NCI-H2227 (cell line): ENCODE measurements around the gene RGS6.

Source experiments
- DNase-seq: peaks from one replicate; lab custom pipeline; 2025; ENCODE audit not compliant: unreplicated experiment; lab: John Stamatoyannopoulos, UW

RGS6 gene

DNA sequence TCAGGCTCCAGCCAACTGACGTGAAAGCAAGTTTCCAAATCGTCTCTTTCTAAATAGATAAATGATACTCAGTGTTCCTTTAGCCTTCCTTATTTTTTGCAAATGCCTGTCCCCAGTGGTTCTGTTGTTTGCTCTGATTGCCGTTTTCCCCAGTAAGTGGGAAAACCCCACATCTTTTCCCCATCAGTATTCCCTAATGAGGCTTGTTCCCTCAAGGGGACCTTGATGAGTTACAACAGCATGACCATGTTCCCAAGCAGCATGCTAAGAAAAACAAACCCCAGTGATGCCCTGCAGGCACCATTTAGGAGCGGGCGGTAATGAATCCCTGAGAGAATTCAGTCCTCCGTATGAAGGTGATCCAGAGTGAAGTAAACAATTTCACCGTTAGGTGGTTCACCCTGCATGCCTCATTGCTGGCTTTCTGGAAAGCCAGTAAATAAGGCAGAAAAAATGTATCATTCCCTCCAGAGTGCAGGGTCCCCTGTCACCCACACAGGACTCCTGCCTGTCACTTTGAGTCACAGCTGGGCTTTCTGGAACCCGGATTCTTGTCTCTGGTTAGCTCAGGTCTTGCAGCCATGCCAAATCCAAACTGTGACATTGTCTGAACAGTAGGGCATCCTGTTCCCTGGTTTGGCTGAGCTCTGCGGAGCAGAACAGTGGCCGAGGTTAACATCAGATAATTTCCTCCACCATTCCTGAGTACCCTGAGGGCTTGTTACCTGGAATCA lies 222.6 kb downstream of the RGS6 start:
- no peak for DNase-seq

DNA sequence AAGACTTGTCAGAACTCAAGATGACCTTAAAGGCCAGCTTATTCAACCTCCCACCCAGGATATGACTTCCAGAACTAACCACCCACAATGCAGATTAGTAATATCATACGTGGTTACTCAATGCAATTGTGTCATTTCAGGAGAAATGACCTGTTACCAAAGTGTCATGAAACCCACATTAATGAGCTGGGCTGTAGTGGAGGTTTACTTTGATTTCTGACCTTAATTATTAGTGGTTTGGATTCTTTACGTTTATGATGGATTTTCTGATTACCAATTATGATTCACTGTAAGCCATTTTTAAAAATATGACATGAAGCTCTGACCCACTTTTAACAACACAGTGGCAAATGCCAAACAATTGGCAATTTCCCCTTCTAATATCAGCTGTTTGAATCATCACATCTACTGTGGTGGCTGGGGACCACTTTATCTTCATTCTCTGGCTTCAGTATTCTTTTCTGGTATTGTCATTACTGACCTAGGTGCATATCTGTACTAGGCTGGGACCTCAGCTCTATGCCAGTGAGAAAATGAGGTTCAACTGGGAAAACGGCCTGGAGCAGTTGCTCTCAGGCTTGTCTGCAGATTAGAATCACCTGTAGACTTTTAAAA lies 223.3 kb downstream of the RGS6 start:
- no peak for DNase-seq

DNA sequence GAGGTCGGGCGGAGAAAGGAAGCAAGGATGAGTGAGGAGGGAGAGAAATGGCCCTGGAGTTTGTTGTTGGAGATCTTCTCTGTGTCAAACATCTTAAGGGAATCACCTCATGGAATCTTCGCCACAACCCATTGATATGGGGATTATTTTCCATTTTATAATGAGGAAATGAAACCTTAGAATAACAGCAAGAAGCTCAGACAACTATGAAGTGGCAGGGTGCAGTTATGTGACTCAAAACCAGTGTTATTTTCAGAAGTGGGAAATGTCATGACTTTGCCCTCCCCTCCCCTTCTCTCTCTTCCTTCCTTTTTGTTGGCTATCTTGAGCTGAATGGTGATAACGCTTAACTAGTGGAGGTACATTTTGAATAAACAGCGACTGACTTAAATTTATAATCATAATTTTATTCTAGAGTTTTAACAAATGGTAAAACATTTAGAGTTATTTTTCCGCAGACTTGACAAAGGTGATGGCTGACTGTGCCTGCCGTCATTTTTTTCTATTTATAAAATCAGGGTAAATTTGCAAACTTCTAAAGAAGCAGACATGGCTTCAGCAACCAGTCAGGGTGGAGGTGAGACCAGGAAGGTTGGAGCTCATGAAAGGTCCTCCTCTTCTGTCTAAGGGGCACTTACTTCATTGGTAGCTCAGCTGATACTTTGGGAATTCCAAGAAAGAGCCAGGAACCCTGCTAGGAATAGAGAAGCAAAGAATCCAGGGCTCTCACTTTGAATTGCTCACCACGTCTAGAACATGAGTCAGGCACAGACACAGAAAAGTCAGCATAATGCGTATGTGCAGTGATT lies 232.4 kb downstream of the RGS6 start:
- no peak for DNase-seq

DNA sequence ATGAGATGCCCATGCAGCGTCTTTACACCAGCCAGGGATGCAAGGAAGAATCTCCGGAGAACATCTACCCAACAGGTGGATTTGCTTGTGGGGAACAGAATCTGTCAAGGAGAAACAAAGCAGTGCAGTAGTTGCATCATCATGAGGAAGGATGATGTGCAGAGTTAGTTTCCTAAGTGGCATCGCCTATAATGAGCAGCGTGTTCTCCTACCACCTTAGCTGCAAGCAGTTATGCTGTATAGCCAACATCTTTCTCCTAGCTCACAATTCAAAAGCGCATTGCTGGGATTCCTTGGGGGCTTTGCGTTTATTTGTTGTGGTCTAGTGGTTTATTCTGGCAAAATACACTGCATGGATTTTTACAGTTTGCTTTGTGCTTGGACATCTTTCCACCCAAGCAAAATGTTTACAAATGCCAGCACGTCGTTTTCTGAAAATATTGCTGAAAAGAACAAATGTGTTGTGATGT lies 233.0 kb downstream of the RGS6 start:
- DNase-seq, result no peak

DNA sequence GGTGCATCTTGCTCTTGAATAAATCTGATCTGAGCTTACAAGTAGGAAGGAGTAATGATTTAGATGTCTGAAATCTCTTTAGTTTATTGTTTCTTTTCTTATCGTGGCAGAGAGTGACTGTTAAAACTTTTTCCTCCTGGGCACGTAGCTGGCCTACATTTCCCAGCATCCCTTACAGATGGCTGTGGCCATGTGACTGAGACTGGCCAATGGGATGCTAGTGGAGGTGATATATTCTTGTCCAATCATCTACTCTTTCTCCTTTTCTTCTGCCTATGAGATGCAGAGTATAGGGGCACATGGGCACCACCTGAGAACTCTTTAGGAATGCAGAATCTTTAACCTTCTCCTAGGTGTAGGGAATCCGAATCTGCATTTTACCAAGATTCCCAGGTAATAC lies 237.3 kb downstream of the RGS6 start:
- no peak for DNase-seq

DNA sequence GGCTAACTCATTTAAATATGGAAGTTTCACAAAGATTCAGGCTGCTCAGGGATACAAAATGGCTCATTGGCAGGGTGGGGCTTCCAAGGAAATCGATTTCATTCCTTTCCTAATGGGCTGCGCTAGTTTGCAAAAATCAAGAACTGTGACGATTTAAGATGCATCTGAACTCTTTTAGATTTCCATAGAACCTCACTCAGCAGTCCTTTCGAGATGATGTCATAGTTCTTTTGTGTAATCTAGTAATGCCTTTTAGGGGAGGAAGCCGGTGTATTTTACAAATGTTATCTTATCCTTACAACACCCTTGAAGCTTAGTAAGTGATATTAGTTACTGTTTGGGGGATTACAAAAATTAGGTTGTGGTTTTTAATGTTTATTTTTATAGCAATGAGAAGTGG lies 239.8 kb downstream of the RGS6 start:
- DNase-seq, result no peak

DNA sequence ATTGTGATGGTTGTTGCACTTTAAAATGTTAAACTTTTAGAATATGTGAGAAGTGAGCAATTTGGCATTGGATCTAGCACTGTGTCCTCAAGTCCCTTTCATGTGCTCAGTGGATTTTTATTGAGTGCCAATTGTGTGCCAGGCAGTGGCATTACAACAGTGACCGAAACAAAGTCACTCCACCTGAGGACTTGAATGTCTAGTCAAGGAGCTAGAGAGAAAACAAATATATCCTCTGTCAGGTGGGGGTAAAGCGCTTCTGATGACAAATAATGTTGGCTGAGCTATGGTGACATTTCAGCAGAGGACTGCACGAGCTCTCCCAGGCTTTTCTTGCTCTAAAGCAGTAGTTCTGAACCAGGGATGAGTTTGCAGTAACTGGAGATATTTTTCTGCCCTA lies 240.4 kb downstream of the RGS6 start:
- no peak for DNase-seq

DNA sequence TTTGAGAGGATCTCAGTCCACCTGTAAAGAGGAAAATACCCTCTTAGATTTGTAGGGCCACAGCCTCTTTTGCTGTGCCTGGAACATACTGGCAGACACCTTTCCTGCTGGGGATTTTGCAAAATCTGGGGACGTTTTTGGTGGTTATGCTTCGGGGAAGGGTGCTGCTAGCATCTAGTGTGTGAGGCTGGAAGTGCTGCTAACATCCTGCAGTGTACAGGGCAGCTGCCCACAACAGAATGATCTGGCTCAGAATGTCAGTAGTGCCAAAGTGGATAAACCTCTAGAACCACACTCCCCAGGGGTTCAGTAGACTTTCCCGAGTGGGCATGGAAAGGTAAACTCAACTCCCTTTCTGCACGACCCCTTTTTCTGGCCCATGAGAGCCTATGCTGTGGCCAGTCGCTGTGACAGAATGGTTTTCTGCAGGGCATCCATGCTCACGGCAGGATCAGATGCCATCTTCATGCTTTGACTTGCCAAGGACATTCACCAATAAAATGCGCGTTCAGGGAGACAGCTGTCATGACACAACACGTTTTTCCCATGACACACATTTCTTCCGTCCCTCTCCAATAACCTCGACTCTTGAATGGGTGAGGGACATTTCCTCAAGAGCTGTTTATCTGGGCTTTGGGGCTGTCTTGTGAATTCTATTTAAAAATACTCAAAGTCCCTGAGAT lies 240.9 kb downstream of the RGS6 start:
- DNase-seq, result no peak

DNA sequence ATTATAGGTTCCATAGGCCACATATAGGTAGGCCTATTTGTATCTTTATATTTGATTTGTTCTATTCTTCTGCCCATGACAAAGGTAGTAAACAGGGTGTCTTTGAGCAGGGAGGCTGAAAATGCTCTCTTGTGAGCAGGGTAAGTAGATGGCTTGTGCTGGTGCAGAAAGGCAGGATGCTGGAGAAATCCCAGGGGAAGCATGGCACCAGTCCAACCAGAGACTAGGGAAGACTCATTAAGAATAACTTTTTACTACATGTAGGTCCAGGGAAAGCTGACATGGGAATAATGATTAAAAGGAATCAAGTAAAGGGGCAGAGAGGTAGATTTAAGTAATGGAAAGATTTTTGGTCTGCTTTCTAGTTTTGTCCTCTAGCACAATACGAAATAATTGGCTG lies 245.0 kb downstream of the RGS6 start:
- DNase-seq, result no peak

DNA sequence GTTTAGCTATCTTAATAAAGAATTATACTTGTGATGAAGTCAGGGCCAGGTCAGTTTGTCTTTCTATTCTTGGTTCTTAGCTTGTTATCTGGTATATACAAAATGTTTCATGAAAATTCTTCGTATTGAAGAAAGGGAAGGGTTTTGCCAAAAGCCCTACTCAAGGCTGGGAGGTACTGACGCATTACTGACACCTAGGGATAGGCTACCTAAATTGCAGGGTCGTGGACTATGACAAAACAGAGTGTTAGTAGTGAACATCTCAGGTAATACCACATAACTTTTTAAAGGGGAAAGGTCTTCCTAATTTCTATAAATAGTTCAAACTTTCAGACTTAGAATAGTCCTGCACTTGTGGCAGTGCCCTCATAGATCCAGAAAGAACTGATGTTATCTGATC lies 246.3 kb downstream of the RGS6 start:
- no peak for DNase-seq

DNA sequence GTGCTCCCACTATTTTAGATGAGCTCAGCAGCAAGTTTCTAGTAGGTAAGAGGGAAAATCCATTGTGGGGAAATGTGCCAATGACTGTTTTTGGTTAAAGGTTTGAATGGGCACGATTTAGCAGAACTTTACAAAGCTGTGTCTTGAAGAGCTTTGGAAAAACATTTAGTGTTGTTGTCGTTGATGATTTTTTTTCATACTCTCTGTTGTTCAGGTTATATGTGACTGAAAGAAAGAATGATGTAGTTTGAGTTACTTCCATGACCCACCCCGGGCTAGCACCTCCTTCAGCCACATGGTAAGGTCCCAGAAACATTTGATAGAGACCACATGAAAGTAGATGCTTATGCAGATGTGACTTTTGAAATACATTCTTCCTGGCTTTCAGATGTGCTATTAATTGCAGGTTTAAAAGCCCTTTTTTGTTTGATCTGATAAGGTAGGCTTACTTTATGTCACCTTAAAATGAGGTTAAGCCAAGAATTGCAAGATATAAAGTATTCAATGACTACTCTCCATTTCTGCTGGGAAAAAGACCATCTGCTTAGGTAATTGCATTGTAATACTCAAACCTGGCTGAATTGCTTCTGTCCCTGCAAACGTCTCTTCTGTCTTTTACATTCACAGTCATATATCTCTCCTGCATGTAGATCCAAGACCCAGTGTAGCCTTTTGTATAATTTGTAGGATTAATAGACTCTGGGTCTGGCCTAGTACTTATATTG lies 250.6 kb downstream of the RGS6 start:
- DNase-seq, result no peak

DNA sequence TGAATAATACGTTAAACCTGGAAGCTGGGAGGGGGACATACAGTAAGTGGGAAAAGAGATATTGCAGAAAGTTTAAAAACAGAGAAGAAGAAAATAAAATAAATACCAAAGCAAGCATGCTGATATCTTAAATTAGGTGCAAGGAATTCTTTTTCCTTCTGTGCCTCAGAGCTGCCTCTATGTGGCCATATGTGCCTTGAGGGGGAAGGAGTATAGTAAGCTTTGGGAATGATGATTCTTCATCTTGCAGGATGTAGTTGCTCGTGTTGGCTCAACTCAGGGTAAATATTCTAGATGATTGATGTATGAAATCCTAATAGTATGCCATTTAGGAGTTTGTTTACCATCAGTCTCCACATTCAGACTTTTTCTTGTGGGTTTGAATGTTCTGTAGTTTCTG lies 251.4 kb downstream of the RGS6 start:
- DNase-seq, result no peak

DNA sequence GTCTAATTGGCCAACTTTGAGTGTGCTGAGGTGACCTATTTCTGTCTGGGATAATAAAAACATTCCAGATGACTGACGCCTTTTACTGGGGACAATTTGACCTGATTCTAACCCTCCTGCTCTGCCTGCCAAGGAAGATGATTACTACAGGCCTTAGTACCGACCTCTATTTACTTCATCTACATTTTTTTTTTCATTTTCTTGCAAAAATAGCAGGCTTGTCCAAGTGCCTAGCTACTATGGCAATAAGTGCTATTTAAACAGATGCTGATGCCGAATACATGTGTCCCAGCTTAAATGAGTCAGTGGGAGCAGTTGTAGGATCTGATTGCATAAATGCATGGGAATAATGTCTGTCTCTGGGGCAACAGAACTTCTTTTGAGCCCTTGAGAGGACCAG lies 254.3 kb downstream of the RGS6 start:
- no peak for DNase-seq

DNA sequence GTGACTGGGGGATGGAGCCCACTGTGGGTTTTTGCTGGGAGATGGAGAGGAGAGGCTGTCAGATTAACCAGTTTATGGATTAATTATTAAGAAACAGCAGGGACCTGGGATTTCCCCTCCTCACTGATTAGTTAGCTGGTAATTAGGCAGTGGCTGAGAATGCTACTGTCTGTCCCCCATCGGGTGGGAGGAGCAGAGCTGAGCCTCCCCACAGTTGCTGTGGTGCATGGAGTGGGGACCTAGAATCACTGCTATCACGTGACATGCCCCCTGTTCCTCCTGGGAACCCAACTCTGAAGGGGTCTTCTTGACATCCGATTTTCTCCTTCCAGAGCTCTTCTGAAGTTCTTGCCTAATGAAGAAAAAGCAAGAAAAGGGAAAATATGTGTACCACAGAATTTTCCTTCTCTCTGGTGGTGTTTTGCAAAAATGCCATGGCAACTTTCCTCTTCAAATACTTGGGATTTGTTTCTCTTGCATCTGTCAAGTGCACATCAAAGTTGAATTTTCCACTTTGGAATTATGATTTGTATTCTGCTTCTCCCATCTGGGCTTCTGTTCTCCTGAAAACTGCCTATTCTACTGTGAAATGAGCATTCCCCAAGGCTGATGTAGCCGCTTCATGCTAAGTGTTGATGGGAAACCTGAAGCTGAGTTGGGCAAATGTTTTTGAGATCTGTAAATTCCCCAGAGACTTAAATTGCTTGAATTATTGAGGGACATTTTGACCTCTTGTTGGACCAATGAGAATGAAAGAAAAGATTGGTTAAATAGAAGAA lies 264.2 kb downstream of the RGS6 start:
- no peak for DNase-seq

DNA sequence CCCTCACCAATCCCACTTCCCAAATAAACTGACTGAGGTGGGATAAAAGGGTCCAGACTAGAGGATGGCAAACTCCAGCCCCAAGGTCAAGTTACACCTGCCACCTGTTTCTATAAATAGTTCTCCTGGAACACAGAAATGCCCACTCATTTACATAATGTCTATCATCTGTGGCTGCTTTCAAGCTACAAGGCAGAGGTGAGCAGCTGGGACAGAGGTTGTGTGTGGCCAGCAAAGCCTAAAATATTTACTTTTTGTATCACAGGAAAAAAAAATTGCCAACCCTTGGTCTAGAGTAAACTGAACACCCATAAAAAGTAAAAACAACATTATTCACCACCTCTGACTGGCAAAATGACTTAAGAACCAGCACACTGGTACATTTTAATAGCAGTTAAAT lies 269.4 kb downstream of the RGS6 start:
- no peak for DNase-seq

DNA sequence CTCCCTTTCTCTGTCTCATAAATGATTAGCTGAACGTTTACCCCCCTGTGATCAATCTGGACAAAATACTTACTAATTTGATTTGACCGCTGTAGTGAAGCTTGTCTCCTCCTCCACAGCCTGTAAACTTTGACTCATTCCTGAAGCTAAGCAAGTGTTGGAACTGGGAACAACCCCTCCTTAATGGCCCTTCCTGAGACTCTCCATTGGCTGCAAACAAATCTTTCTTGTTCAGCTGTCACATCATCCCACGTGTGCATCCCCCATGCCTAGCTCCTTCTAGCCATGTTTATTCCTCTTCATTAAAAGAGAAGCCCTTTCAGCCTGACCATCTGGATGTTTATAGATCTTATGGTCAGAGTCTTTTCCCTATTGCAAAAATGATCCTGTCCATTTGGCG lies 281.2 kb downstream of the RGS6 start:
- DNase-seq, result no peak

DNA sequence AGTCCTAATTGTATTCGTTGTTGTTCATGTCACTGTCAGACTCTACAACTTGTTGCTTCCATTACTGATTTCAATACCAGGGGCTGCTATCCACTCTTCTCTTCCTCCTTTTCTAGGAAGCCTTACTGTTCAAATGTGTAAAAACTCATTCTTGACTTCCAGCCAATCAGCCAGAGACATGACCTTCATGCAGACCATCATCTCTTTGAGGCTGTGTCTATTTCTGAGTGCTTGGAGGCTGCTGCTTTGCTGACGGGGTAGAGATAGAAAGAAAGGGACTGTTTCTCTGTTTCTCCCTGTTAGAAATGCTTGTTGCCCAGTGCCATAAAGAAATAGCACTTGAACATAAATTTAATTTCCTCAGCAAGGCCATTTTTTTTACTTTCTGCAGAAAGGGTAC lies 282.9 kb downstream of the RGS6 start:
- DNase-seq, result no peak

DNA sequence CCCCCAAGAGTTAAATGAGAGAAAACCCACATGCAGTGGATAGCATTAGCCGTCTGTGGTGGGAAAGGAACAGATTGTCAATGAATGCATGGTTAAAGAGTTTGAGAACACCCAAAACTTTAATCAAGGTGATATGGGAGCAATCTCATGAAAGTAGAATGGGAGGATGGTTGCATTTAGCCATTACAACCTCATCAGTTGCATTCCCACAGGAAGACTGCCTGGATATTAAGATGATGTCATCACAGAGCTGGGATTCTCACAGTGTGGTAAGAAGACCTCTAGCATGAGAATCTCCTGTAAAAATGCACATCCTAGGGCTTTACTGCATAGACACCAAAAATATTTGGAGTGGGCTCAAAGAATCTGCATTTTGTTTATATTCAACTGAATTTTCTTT lies 284.9 kb downstream of the RGS6 start:
- DNase-seq, result no peak

DNA sequence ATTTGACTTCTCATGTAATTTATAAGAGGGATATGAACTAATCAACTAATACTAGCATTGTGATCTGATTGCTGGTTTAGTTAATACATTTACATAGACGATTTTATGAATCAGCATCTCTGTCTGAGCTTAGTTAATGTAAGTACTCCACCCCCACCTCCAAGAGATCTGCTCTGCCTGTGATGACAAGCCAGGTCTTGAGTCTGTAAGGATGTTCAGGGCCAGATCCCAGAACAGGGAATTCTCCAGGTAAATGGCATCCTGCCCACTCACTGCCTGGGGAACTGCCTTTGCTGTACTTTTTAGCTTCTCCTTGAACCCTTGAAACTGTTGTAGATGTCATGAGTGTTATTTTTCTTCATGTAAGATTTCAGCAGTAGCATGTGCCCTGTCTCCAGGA lies 289.8 kb downstream of the RGS6 start:
- DNase-seq, result no peak

DNA sequence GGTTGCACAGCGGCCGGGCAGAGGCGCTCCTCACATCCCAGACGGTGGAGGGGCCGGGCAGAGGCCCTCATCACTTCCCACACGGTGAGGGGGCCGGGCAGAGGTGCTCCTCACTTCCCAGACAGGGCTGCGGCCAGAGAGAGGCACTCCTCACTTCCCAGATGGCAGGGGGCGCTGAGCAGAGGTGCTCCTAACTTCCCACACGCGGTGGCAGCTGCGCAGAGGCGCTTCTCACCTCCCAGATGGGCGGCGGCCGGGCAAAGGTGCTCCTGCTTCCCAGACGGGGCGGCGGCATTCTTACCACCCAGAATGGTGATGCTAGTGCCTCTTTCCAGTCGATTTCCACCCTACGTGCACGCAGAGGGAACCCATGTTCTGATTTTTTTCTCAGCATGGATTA lies 304.4 kb downstream of the RGS6 start:
- DNase-seq, result no peak
